SW480 (cell line): ENCODE measurements around the gene ADGRG3.

ENCODE experiments used
- DNase-seq: peaks from one replicate; pipeline ENCODE4 v3.0.0-alpha.2; 2016; ENCODE audit warnings: low spot score

The ADGRG3 gene

GRCh38 chr16:57630931-57631845 lies 36.9 kb upstream of the ADGRG3 start:
- DNase-seq, result no peak

GRCh38 chr16:57632568-57632967 lies 35.5 kb upstream of the ADGRG3 start:
- peak; percentile 25 for DNase-seq

- no peak for DNase-seq
Observed at GRCh38 chr16:57633383-57634064, 34.6 kb upstream of the ADGRG3 start.

GRCh38 chr16:57634171-57634570 lies 33.9 kb upstream of the ADGRG3 start:
- DNase-seq, result no peak

- DNase-seq, result no peak
Observed at GRCh38 chr16:57635266-57636097, 32.6 kb upstream of the ADGRG3 start.

- no peak for DNase-seq
Observed at GRCh38 chr16:57636184-57636583, 31.9 kb upstream of the ADGRG3 start.

GRCh38 chr16:57637020-57637419 lies 31.1 kb upstream of the ADGRG3 start:
- DNase-seq, result no peak

- DNase-seq, result no peak
Observed at GRCh38 chr16:57637424-57637823, 30.7 kb upstream of the ADGRG3 start.

- DNase-seq, result no peak
Observed at GRCh38 chr16:57637965-57638364, 30.1 kb upstream of the ADGRG3 start.

- no peak for DNase-seq
Observed at GRCh38 chr16:57638381-57638780, 29.7 kb upstream of the ADGRG3 start.

GRCh38 chr16:57639172-57639887 lies 28.8 kb upstream of the ADGRG3 start:
- no peak for DNase-seq

- DNase-seq, result no peak
Observed at GRCh38 chr16:57640185-57640584, 27.9 kb upstream of the ADGRG3 start.

- no peak for DNase-seq
Observed at GRCh38 chr16:57640612-57641011, 27.5 kb upstream of the ADGRG3 start.

- DNase-seq, result no peak
Observed at GRCh38 chr16:57642160-57643135, 25.7 kb upstream of the ADGRG3 start.

GRCh38 chr16:57643147-57643874 lies 24.8 kb upstream of the ADGRG3 start:
- DNase-seq, result no peak

GRCh38 chr16:57643910-57644309 lies 24.2 kb upstream of the ADGRG3 start:
- DNase-seq, result no peak

GRCh38 chr16:57644383-57645014 lies 23.6 kb upstream of the ADGRG3 start:
- DNase-seq, result no peak

GRCh38 chr16:57645169-57645568 lies 22.9 kb upstream of the ADGRG3 start:
- DNase-seq, result no peak

GRCh38 chr16:57645691-57646387 lies 22.3 kb upstream of the ADGRG3 start:
- DNase-seq, result no peak
